ENCODE data around the gene NKX1-1.

- TF ChIP-seq CTCF (IDR thresholded peaks at IDR 0.05; ENCODE audit: low read length) (no peak), EZH2phosphoT487 (IDR thresholded peaks at IDR 0.05; ENCODE audit: low read length) (no peak), EZH2 (optimal IDR thresholded peaks at IDR 0.05; ENCODE audit: low read depth, low read length) (no peak)
Measured at GRCh38 chr4:1373892-1374705, 32.1 kb downstream of the NKX1-1 start.

All from MM.1S (cell line).